GM18951 (cell line): Measurements from ENCODE around the gene LPA.
"Not testable (repeated sequence)": the region's sequence is repeated elsewhere in the genome, so short reads cannot be mapped to it uniquely, and the experiment has no call there.

ENCODE experiments used
- POLR2A ChIP-seq: IDR thresholded peaks from 4 replicates; pipeline ENCODE4 v1.6.1; 2011; ENCODE audit warnings: mild to moderate bottlenecking; ENCODE audit not compliant: insufficient read length, insufficient read depth; ENCODE audit errors: extremely low read depth
- in situ Hi-C: fragments of 300-500 bp; cut with MboI; formaldehyde crosslinking; loops from one replicate; pipeline ENCODE4 v1.12.0; 2022; ENCODE audit warnings: low sequenced_read_pairs, mixed read lengths, inconsistent platforms; ENCODE audit not compliant: unreplicated experiment

The LPA gene

DNA sequence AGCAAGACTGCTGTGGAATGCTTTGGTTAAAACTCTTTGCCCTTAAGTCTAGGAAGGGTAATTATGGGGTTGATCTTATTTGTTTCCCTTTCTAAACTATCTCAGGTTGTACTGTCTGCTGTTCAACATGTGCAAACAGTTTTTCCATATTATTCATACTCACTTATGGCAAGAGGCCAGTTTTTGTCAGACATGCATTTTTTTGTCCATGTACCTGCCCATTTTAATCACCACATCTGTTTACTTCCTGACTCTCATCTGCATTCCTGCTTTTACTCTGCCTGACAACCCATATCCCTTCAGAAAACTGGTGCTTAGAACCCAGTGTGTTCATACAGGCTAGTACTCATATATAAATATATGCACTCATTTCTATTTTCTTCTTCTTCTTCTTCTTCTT, 80.3 kb downstream of the LPA start:
- TF ChIP-seq POLR2A = no peak
- in situ Hi-C loops = no loop called here

DNA sequence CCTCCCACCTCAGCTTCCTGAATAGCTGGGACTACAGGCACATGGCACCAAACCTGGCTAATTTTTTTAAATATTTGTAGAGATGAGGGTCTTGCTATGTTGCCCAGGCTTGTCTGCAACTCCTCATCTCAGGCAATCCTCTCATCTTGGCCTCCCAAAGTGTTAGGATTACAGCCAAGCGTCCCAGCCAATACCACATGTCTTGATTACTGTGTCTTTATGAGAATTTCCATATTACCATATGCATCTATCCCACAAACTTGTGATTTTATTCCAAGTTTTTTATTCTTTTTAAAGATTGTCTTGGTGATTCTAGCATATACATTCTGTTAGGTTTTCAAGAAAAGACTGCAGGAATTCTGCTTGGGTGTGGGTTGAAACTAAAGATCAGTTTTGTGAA, 82.7 kb downstream of the LPA start:
- in situ Hi-C loops = no loop called here
- TF ChIP-seq POLR2A = no peak

DNA sequence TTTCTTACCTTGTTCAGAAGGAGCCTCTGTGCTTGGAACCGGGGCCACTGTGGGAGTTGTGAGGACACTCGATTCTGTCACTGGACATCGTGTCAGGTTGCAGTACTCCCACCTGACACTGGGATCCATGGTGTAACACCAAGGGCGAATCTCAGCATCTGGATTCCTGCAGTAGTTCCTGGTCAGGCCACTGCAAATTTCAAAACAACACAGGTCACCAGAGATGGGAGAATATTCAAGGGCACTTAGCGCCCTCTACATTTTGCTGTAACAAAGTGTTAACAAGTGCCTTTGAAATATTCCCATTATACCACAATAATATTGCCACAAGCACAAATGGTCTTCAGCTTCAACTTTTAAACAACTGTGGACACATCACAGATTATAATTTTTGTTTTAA, 85.6 kb downstream of the LPA start:
- in situ Hi-C loops = not testable (repeated sequence)

DNA sequence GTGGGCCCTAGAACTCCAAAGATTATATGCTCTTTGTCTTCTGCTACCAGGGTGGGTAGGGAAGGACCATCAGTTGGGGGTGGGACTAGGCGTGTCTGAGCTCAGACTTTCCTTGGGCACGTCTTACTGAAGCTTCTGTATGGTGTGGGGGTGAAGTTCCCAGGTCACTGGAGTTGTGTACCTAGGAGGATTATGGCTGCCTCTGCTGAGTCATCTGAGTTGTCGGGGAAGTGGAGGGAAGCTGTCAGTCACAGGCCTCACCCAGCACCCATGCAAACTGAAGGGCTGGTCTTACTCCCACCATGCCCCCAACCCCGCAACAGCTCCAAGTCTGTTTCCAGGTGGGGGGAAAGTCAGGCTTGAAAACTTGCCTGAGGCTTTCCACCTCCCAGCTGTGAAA, 90.1 kb downstream of the LPA start:
- in situ Hi-C loops = no loop called here
- no peak for TF ChIP-seq POLR2A

DNA sequence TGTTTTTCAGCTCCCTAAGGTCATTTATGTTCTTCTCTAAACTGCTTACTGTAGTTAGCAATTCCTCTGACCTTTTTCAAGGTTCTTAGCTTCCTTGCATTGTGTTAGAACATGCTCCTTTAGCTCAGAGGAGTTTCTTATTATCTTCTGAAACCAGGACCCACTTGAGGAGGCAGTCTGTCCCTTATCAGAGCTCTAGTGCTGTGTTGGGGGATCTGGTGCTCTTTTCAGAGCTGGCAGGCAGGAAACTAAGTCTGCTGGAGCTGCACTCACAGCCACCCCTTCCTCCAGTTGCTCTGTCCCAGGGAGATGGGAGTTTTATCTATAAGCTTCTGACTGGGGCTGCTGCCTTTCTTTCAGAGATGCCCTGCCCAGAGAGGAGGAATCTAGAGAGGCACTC, 92.9 kb downstream of the LPA start:
- in situ Hi-C loops = not testable (repeated sequence)

DNA sequence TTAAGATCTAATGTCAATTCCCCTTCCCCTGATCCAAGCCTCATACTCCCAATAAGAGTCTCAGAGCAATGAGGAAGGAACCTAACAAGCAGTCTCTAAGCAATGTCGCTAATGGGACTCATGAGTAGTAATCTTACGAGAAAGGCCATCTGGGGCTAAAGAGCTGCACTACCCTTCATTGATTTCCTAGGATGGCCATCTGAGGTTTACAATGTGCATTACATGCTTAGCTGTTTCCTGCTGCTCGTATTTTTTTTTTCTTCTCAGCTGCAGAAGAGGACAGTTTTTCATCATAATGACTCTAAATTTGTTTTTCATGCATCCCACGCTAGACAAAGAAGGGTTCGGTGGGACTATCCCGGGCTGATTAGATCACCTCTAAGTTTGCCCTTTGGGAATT, 119.3 kb downstream of the LPA start:
- in situ Hi-C loops = no loop called here
- no peak for TF ChIP-seq POLR2A

DNA sequence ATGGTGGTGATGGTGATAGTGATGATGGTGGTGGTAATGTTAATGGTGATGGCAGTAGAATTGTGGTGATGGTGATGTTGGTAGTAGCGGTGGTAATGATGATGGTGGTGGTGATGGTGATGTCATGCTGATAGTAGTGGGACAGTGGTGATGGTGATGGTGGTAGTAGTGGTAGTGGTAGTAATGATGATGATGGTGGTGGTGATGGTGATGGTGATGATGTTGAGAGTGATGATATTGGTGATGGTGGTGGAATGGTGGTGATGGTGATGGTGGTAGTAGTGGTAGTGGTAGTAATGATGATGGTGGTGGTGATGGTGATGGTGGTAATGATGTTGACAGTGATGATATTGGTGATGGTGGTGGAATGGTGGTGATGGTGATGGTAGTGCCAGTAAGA, 128.8 kb downstream of the LPA start:
- TF ChIP-seq POLR2A = no peak

DNA sequence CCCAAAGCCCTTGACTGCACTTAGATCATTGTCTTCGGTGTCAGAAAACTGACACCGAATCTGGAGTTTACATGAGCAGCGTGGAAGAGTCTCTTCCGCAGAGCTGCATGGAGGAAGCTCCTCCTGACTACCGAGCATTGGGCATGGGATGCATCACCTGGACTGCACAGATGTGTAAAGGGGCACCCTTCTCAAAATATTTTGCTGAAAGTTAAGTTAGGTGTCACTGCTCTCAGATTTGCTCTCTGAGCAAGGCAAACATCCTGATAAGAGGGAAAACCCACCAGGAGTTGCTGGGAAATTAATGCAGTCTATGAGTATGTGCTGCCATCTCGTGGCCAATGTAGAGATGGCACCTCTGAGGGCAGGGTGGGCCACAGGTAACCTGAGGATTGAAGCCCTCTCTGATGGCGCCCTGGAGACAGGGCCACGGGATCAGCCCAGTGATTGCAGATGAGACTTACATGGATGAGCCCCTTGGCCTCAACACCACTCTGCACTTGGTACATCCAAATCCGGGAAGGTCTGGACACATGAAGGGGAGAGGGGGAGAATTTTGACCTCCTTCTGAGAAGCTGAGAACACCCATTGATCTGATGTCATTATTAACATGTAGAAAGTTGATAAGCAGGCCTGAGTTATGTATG, 129.9 kb downstream of the LPA start:
- no peak for TF ChIP-seq POLR2A
- in situ Hi-C loops = no loop called here

More for the DNA sequence above, 128.8 kb downstream of the LPA start:
- in situ Hi-C loops = no loop called here

DNA sequence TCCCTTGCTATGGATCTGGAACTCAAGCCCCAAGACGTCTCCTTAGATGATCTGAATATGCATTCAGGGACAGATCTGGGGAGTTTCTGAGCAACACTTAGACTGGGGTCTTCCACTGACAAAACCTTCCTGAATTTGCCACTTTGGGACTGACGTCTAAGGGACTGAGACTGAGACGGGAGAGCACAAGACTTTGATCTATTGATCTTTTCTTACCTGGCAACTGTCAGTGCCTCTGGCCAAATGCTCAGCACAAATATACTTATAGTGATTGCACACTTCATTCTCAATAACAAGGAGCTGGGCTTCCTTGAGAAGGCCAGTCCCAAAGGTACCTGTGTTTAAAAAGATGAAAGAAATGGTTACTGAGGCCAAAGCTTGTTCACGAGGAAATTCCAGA, 131.8 kb downstream of the LPA start:
- in situ Hi-C loops = no loop called here

DNA sequence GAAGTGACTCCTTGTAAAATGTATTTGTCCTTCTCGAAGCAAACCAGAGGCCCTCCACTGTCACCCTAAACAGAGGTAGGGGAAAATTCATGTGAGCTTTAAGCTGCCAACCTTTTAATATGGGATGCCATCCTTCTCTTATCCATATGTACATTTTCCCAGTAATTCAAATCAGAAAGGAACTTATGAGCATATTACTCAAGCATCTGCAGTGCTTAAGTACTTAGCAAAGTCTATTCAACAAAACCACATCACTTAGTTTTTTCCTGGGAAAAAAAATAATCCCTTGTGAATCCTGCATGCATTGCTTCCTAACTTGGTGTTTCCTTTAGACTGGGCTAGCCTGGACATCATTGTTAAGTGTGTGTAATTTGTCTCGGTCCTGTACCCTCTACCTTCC, 132.2 kb downstream of the LPA start:
- TF ChIP-seq POLR2A = no peak
- in situ Hi-C loops = no loop called here

More for the DNA sequence above, 131.8 kb downstream of the LPA start:
- TF ChIP-seq POLR2A = no peak

DNA sequence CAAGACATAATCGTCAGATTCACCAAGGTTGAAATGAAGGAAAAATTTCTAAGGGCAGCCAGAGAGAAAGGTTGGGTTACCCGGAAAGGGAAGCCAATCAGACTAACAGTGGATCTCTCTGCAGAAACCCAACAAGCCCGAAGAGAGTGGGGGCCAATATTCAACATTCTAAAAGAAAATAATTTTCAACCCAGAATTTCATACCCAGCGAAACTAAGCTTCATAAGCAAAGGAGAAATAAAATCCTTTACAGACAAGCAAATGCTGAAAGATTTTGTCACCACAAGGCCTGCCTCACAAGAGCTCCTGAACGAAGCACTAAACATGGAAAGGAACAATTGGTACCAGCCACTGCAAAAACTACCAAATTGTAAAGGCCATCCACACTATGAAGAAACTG, 134.6 kb downstream of the LPA start:
- in situ Hi-C loops = not testable (repeated sequence)

DNA sequence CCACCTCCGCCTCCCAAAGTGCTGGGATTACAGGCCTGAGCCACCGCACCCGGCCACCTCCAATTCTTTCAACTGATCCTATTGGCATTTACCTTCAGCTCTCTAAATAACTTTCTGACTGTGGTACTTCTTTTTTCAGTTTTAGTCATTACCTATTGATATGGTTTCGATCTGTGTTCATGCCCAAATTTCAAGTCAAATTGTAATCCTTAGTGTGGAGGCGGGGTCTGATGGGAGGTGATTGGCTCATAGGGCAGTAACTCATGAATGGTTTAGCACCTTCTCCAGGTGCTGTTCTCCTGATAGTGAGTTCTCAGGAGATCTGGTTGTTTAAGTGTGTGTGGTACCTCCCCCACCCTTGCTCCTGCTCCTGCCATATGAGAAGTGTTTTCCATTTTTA, 140.9 kb downstream of the LPA start:
- in situ Hi-C loops = no loop called here
- TF ChIP-seq POLR2A = no peak

DNA sequence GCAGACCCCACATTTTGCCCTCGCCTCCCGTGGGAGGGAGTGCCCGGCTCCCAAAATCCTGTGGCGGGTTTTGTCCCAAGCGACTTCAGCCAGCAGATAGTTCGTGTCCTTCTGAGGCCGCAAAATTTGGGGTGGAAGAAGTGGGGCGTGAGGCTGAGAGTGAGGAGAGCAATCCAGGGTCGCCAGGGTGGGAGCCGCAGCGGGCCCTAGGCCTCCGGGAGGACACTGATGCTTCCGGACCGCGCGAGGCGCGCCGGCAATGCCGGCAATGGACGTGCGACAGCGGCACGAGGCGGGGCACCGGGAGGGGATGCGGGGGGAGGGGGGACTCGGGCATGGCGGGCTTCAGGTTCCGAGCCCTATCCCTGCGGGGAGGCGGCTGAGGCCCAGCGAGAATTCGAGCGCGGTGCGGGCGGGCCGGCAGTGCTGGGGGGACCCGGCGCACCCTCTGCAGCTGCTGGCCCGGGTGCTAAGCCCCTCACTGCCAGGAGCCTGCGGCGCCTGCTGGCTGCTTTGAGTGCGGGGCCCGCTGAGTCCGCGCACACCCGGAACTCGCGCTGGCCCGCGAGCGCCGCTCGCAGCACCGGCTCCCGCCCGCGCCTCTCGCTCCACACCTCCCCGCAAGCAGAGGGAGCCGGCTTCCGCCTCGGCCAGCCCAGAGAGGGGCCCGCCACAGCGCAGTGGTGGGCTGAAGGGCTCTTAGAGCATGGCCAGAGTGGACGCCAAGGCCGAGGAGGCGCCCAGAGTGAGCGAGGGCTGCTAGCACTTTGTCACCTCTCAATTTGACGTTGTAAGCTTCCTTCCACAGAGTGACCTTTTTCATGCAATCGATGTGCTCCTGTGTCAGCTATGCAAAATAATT, 143.8 kb downstream of the LPA start:
- in situ Hi-C loops = no loop called here
- TF ChIP-seq POLR2A = no peak

DNA sequence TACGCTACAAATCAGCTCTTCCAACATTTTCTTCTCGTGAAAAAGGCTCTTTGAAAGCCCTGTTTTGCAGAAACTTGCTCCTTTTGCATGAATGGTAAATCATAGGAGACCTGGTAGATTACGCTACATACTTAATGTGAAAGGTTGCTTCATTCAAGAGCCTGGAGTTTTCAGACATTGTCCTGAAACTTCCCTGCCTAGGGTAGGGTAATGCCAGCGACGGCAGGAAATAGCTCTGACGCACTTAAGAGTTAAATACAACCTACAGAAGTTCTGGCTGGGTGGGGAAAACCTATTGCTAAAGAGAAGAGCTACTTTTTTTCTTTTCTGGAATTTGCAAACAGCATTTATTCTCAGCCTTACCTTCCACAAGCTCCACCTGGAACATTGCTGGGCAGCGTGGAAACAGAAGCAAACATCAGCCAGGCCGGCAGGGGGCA, 144.5 kb downstream of the LPA start:
- no peak for TF ChIP-seq POLR2A
- in situ Hi-C loops = no loop called here
